ENCODE measurements around the gene CNOT11.

DNA sequence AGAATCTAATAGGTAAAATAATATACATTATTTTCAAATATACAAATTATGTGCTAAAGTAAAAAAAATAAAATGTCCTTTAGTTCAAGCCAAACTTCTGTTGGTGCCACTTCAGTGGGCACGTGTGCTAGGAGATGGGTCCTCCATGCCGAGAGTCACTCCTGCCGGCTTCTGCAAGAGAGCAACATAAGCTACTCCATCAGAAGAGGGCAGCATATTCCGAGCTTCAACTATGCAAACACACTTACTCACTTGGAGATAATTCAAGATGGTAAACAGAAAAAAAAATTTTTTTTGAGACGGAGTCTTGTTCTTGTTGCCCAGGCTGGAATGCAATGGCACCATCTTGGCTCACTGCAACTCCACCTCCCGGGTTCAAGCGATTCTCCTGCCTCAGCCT lies 24.4 kb downstream of the CNOT11 start:
- TF ChIP-seq CTCF (IDR thresholded peaks at IDR 0.05; ENCODE audit: low read depth, low read length, poor library complexity, severe bottlenecking) (no peak), EZH2phosphoT487 (IDR thresholded peaks at IDR 0.05; ENCODE audit: borderline replicate concordance, low read length) (no peak)
